Pulmonary artery endothelial cell (primary cell): Measurements from ENCODE around the gene DCUN1D1. TPM values are rescaled to one million over a fixed set of nuclear protein-coding genes. Genes with fewer than 3 reads are reported as not detected.

Experiments used
- DNase-seq: peaks from one replicate; pipeline ENCODE4 v3.0.0-alpha.2; 2011; ENCODE audit warnings: low read depth, low spot score
- total RNA-seq: library from RNA; depleted of rRNA; stranded (reverse); fragments of >200 nt; gene quantifications from 2 replicates; pipeline ENCODE4 v1.2.3, GENCODE V29; 2014

Gene DCUN1D1
- total RNA-seq, 1 donor from 2014 or later: 24.7 TPM

DNA sequence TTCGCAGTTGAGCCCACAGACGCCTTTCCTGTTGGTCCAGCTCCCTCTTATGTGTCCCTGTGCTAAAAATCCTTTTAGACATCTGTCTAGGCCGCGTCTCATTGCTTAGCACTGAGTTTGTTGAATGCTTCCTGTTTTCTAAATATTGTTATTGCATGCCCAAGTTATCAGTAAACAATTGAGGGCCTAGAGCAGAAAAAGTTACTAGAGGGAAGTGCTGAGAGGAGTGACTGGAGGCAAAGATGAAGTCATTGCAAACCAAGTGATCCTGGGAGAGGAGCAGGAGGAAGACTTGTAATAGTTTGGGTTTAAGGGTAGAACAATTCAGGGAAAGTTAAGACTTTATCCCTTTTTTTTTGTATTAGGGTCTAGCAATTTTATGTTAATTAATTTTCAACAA lies 88.1 kb downstream of the DCUN1D1 start:
- no peak for DNase-seq

DNA sequence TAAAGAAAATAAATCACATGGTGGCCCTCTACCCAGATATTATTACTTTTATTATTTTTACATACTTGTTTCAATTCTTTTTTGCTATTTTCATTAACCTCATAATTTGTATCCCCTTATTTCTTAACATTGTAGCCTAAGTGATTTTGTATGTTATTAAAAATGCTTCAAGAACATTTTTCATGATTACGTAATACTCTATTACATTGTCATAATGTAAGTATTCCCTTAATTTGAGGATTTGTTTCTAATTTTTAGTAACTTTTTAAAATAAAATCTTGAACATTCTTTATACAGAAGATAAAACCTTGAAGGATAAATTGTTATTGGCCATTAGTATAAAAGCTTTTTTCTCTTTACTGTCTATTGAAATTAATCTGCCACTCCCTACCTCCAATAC lies 89.0 kb downstream of the DCUN1D1 start:
- DNase-seq: no peak

DNA sequence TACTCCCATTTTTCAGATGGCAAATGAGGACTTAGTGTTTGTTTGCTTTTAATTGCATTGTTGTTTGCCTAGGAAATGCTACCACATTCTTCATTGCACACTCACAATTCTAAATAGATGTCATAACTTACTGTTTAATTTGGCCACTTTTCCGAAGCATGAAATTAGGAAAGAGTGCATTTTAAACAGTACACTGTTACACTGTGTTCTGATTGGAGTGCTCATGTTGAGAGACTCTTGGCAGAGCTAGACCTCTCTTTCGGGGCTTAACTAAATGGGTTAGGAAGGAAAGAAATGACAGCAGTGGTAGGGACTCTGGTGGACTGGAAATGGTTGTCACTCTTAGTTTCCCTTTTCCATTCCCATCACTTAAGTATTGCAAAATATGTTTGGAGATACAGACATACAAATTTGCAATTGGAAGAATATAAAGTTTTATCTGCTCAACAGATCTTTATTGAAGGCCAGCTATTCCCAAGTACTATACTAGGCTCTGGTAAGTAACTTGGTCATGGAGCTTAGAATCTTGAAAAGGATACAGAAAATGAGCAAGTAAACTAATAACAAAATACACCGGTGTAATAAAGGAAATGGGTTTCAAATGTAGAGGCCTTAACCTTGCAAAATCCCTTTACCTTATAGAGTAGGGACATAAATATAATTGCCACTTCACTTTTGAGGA lies 90.2 kb downstream of the DCUN1D1 start:
- no peak for DNase-seq

Other genes with a start within 250 kb of the DCUN1D1 start
- gene ATP11B, start 187.0 kb downstream of the DCUN1D1 start, total RNA-seq: 49.9 and 64.9 TPM in 2 replicates
- gene MCCC1, start 119.0 kb upstream of the DCUN1D1 start, total RNA-seq: 21.0 and 31.7 TPM in 2 replicates
- 0.46 and 1.8 TPM in 2 replicates for gene LAMP3, start 182.2 kb upstream of the DCUN1D1 start, total RNA-seq